AG04449 (cell line): ENCODE measurements around the gene TSPAN9.

Experiments
- CTCF ChIA-PET: fragments of 350-600 bp; formaldehyde crosslinking; extraction: SDS; loops from one replicate; lab custom pipeline; 2021; ENCODE audit warnings: antibody characterized with exemption; lab: Yijun Ruan, JAX
- POLR2A ChIA-PET: fragments of 400-600, 350-600 bp; formaldehyde crosslinking; extraction: SDS; loops from one replicate; lab custom pipeline; 2020; ENCODE audit warnings: antibody characterized with exemption, inconsistent platforms; lab: Yijun Ruan, JAX
- DNase-seq: peaks from one replicate; pipeline ENCODE4 v3.0.0-alpha.2; 2010; ENCODE audit warnings: low read depth, low spot score
- H3K4me3 ChIP-seq: 2 replicates; pipeline ENCODE4 v1.5.1; 2011; ENCODE audit warnings: low read depth, mild to moderate bottlenecking, control low read depth, low read length
- CTCF ChIP-seq: IDR thresholded peaks from one replicate; pipeline ENCODE4 v1.5.1; 2011; ENCODE audit warnings: mild to moderate bottlenecking, moderate library complexity, low read length, control low read depth, inconsistent platforms; ENCODE audit not compliant: insufficient read depth; ENCODE audit errors: missing control alignments

The TSPAN9 gene

GRCh38 chr12:3046441-3047200, 30.6 kb upstream of the TSPAN9 start:
- DNase-seq: no peak
- no peak overlapping the region for H3K4me3 ChIP-seq
- ChIA-PET CTCF (interaction anchor here (0.6 to 1.4 kb wide), 3 partner anchors 8 to 14 kb away, joined by 3 read pairs; no protein-coding TSS in a partner anchor), POLR2A (no interaction called here)
- TF ChIP-seq CTCF: no peak

GRCh38 chr12:3047961-3048360, 29.2 kb upstream of the TSPAN9 start:
- TF ChIP-seq CTCF: no peak
- ChIA-PET CTCF (no interaction called here), POLR2A (no interaction called here)
- no peak for DNase-seq
- H3K4me3 ChIP-seq: no peak overlapping the region

GRCh38 chr12:3048540-3048939, 28.6 kb upstream of the TSPAN9 start:
- DNase-seq: no peak
- no peak overlapping the region for H3K4me3 ChIP-seq
- CTCF ChIA-PET: interaction anchor here (0.7 kb wide), 1 partner anchor 12 kb away, joined by 3 read pairs; no protein-coding TSS in a partner anchor
- TF ChIP-seq CTCF: no peak
- POLR2A ChIA-PET: no interaction called here

- no peak for DNase-seq
- TF ChIP-seq CTCF: no peak
- POLR2A ChIA-PET: no interaction called here
- CTCF ChIA-PET: interaction anchor here (0.7 kb wide), 1 partner anchor 12 kb away, joined by 3 read pairs; no protein-coding TSS in a partner anchor
- no peak overlapping the region for H3K4me3 ChIP-seq
These were observed 28.0 kb upstream of the TSPAN9 start for GRCh38 chr12:3049176-3049575.

GRCh38 chr12:3049611-3050249, 27.4 kb upstream of the TSPAN9 start:
- DNase-seq: no peak
- no peak for TF ChIP-seq CTCF
- CTCF ChIA-PET: interaction anchor here (0.6 kb wide), 1 partner anchor 9 kb away, joined by 3 read pairs; no protein-coding TSS in a partner anchor
- POLR2A ChIA-PET: no interaction called here
- no peak overlapping the region for H3K4me3 ChIP-seq

- H3K4me3 ChIP-seq: no peak overlapping the region
- POLR2A ChIA-PET: no interaction called here
- CTCF ChIA-PET: interaction anchor here (0.6 to 13.4 kb wide), 5 partner anchors 8 to 508 kb away, joined by 3 to 121 read pairs (median 3); no protein-coding TSS in a partner anchor
- no peak for TF ChIP-seq CTCF
- no peak for DNase-seq
These were observed 22.8 kb upstream of the TSPAN9 start for GRCh38 chr12:3054374-3054773.
